ENCODE data around the gene TCEAL2.

GRCh38 chrX:102154218-102154860 lies 28.9 kb downstream of the TCEAL2 start:
- TF ChIP-seq POLR2AphosphoS5 (IDR thresholded peaks at IDR 0.05; ENCODE audit: low read depth, low read length), result no peak
- no peak for TF ChIP-seq POLR2A (IDR thresholded peaks at IDR 0.05; ENCODE audit: low read depth, low read length)
- TF ChIP-seq TAF1 (IDR thresholded peaks at IDR 0.05; ENCODE audit: low read depth, low read length), result no peak
